Right lobe of liver (tissue), 4 donors: ENCODE results near the gene COTL1.

Source experiments
- CTCF ChIP-seq, 4 donors: fragments of 200-600 bp in 3 of 4; fragments of 450-650 bp in 1 of 4; IDR thresholded peaks; one replicate each; pipeline versions ENCODE4 v1.5.1 to v1.8.0; 2016 to 2022; ENCODE audit warnings: antibody characterized with exemption in 4 of 4, mild to moderate bottlenecking in 2 of 4
- POLR2A ChIP-seq: fragments of 450-650 bp; IDR thresholded peaks from one replicate; pipeline ENCODE4 v1.6.1; 2017; ENCODE audit warnings: antibody characterized with exemption, mild to moderate bottlenecking
- donor health status: DM: no; HTN: no; CAD: no.
- donor health status: DM: no; HTN: no; CAD: no.
- donor health status: DM: no; HTN: yes; CAD: no.

- no peak for TF ChIP-seq CTCF (IDR thresholded peaks at IDR 0.05)
- no peak for TF ChIP-seq POLR2A
Observed at GRCh38 chr16:84581158-84581557, 36.7 kb downstream of the COTL1 start.
